SK-N-SH treated with all-trans-retinoic acid at 6 μM for 48 hours (cell line): ENCODE results near the gene MKI67.

ENCODE experiments used
- ARNTL ChIP-seq: fragments of 450-650 bp; formaldehyde crosslinking; IDR thresholded peaks from 2 replicates; pipeline ENCODE4 v1.5.0; 2020; ENCODE audit warnings: low read depth, mild to moderate bottlenecking, moderate library complexity, borderline replicate concordance
- BACH2 ChIP-seq: fragments of 250-450 bp; sonication (Bioruptor Pico); IDR thresholded peaks from 2 replicates; pipeline ENCODE4 v1.9.0; 2021; ENCODE audit warnings: mild to moderate bottlenecking, borderline replicate concordance
- CREB5 ChIP-seq: fragments of 250-450 bp; sonication (Bioruptor Pico); IDR thresholded peaks from 2 replicates; pipeline ENCODE4 v1.5.1; 2020; ENCODE audit warnings: low read depth, mild to moderate bottlenecking, moderate library complexity
- CSRNP3 ChIP-seq: fragments of 250-450 bp; sonication (Bioruptor Pico); IDR thresholded peaks from 2 replicates; pipeline ENCODE4 v1.5.1; 2021; ENCODE audit warnings: mild to moderate bottlenecking, moderate library complexity
- ESRRG ChIP-seq: fragments of 250-450 bp; sonication (Bioruptor Pico); IDR thresholded peaks from 2 replicates; pipeline ENCODE4 v1.6.1; 2021; ENCODE audit warnings: mild to moderate bottlenecking
- PATZ1 ChIP-seq: fragments of 250-450 bp; sonication (Bioruptor Pico); IDR thresholded peaks from 2 replicates; pipeline ENCODE4 v1.8.0; 2020; ENCODE audit warnings: mild to moderate bottlenecking, moderate library complexity, borderline replicate concordance
- RARB ChIP-seq: fragments of 250-450 bp; sonication (Bioruptor Pico); IDR thresholded peaks from 2 replicates; pipeline ENCODE4 v1.8.0; 2021; ENCODE audit warnings: mild to moderate bottlenecking, moderate library complexity
- SNAI2 ChIP-seq: fragments of 250-450 bp; sonication (Bioruptor Pico); IDR thresholded peaks from 2 replicates; pipeline ENCODE4 v1.5.0; 2020; ENCODE audit warnings: mild to moderate bottlenecking, moderate library complexity
- TOX ChIP-seq: fragments of 250-450 bp; sonication (Bioruptor Pico); IDR thresholded peaks from 2 replicates; pipeline ENCODE4 v1.8.0; 2021; ENCODE audit warnings: mild to moderate bottlenecking, moderate library complexity, borderline replicate concordance
- ZFP3 ChIP-seq: fragments of 250-450 bp; sonication (Bioruptor Pico); IDR thresholded peaks from 2 replicates; pipeline ENCODE4 v1.5.0; 2020; ENCODE audit warnings: mild to moderate bottlenecking, moderate library complexity
- ZFP30 ChIP-seq: fragments of 450-650 bp; formaldehyde crosslinking; IDR thresholded peaks from 2 replicates; pipeline ENCODE4 v1.5.0; 2022; ENCODE audit warnings: mild to moderate bottlenecking, moderate library complexity
- ZNF70 ChIP-seq: fragments of 450-650 bp; formaldehyde crosslinking; IDR thresholded peaks from 2 replicates; pipeline ENCODE4 v1.5.0; 2020; ENCODE audit warnings: mild to moderate bottlenecking, moderate library complexity
- ZNF8 ChIP-seq: fragments of 450-650 bp; formaldehyde crosslinking; IDR thresholded peaks from 2 replicates; pipeline ENCODE4 v1.5.0; 2020; ENCODE audit warnings: mild to moderate bottlenecking, moderate library complexity

GRCh38 chr10:128130051-128130450, 3.8 kb upstream of the MKI67 start:
- TF ChIP-seq BACH2 (no peak), ARNTL (CRISPR knock-in tag) (no peak), RARB (no peak), CSRNP3 (CRISPR knock-in tag) (no peak), ESRRG (CRISPR knock-in tag) (no peak), ZFP3 (no peak), PATZ1 (CRISPR knock-in tag) (no peak), TOX (CRISPR knock-in tag) (no peak), ZFP30 (CRISPR knock-in tag) (no peak), ZNF70 (CRISPR knock-in tag) (no peak), SNAI2 (CRISPR knock-in tag) (no peak), CREB5 (CRISPR knock-in tag) (no peak), ZNF8 (no peak)
